HG03460 (cell line): ENCODE data around the gene SLC34A2.

Experiments
- ATAC-seq: cut with Tn5 transposase; IDR thresholded peaks from one replicate; pipeline ENCODE4 v1.9.1; 2021; ENCODE audit not compliant: unreplicated experiment

SLC34A2 gene

GRCh38 chr4:25722964-25723363 is 67.3 kb downstream of the SLC34A2 start:
- ATAC-seq, result no peak

GRCh38 chr4:25723409-25723808 is 67.8 kb downstream of the SLC34A2 start:
- no peak for ATAC-seq

DNA sequence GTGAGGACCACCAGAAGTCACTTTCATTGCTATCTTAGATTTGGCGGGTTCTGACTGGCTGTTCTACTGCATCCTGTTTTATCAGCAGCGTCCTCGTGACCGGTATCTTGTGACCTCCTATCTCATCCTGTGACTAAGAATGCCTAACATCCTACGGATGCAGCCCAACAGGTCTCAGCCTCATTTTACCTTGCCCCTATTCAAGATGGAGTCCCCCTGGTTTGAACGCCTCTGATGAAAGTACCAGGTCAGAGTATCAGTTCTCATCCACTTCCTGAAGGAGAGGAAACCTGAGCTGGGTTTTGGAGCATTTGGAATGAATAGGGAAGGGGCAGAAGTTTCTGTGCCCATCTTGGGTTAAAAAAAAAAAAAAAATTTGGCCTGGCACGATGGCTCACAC is 70.2 kb downstream of the SLC34A2 start:
- no peak for ATAC-seq

- ATAC-seq, result no peak
Observed at GRCh38 chr4:25727711-25728493, 72.3 kb downstream of the SLC34A2 start.
